Measurements from ENCODE around the gene NCOR2.

- no peak for TF ChIP-seq CTCF (IDR thresholded peaks at IDR 0.05; ENCODE audit: low read depth, low read length)
- no peak for TF ChIP-seq MYC (IDR thresholded peaks at IDR 0.05; ENCODE audit: low read depth, low read length)
- TF ChIP-seq POLR2A (IDR thresholded peaks at IDR 0.05; ENCODE audit: extremely low read depth, insufficient read length) = no peak
- TF ChIP-seq MAX (IDR thresholded peaks at IDR 0.05; ENCODE audit: low read depth, low read length) = no peak
These were observed 26.1 kb downstream of the NCOR2 start for GRCh38 chr12:124541322-124541721.

Data from NB4 (cell line).